ENCODE data around the gene APLP1. TPM values are rescaled to one million over a fixed set of nuclear protein-coding genes. Genes with fewer than 3 reads are reported as not detected.

The APLP1 gene
- total RNA-seq, 1 experiment from 2014 or later = 36.9 TPM

DNA sequence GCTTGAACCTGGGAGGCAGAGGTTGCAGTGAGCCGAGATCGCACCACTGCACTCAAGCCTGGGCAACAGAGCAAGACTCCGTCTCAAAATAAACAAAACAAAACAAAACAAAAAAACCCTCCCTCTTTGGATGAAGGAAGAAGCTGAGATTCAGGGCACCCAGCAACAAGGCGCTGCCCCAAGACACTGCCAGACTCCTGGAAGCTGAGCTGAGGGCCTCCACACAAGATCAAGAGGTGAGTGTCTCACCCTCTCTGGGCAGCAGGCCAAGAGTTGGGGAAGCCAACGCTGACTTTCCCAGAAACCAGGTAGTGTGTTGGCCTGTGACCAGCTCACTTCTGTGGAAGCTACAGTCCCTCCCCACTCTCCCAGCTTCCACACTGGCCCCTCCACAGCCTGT, 43.4 kb downstream of the APLP1 start:
- peaks cover 4 to 21% of the 10 kb centered on the region in 2 experiments for H3K4me1 Mint-ChIP-seq
- no peak overlapping the region for H3K27ac Mint-ChIP-seq
- H4K8ac ChIP-seq (replicated peaks; ENCODE audit: insufficient read length, low read depth, low read length) = no peak overlapping the region
- DNase-seq = no peak
- no peak overlapping the region for H2AFZ ChIP-seq (ENCODE audit: low read length)
- H3K79me2 ChIP-seq (ENCODE audit: insufficient read depth, low read length) = no peaks in the 10 kb centered on the region
- no peaks in the 10 kb centered on the region for H3K9me3 Mint-ChIP-seq
- H3K23ac ChIP-seq (ENCODE audit: insufficient read length, low read depth, low read length) = no peak overlapping the region
- no peak overlapping the region for H3K4ac ChIP-seq (ENCODE audit: low read depth, low read length)
- no peak overlapping the region for H4K91ac ChIP-seq (ENCODE audit: insufficient read length, low read depth, low read length)
- no CpG with 5 or more reads among the region's 5 CpGs for WGBS (ENCODE audit: extremely low coverage, insufficient read length, low lambda C conversion rate)
- no peak overlapping the region for H2BK15ac ChIP-seq (ENCODE audit: low read depth, low read length)
- H3K9ac ChIP-seq (ENCODE audit: extremely low read depth, insufficient read length, low read length) = no peak overlapping the region
- no peak overlapping the region for H4K5ac ChIP-seq (ENCODE audit: insufficient read length, low read depth, low read length)
- H3K36me3 Mint-ChIP-seq (ENCODE audit: insufficient read depth in 1 of 3, low read depth in 3 of 3) = no peaks in the 10 kb centered on the region
- H3K4me2 ChIP-seq (ENCODE audit: insufficient read depth, insufficient read length, low read length) = no peak overlapping the region
- peak overlapping the region; percentile 94 for H2AK5ac ChIP-seq (ENCODE audit: insufficient read length, low read length)
- H3K56ac ChIP-seq (ENCODE audit: insufficient read length, low read depth, low read length) = no peak overlapping the region
- H3K9me3 ChIP-seq (ENCODE audit: control insufficient read depth, low read depth, low read length) = no peaks in the 10 kb centered on the region
- no peak overlapping the region for H3K27ac ChIP-seq (ENCODE audit: insufficient read length, low read depth, low read length)
- no peak overlapping the region for H2BK12ac ChIP-seq (ENCODE audit: insufficient read length, low read depth, low read length)
- TF ChIP-seq CTCF (conservative IDR thresholded peaks at IDR 0.05) = no peak
- H3K4me1 ChIP-seq (ENCODE audit: insufficient read depth, low read length) = peaks cover 2% of the 10 kb centered on the region; the same call in 1 of the 2 replicates
- H3K27me3 ChIP-seq (ENCODE audit: insufficient read depth, low read length) = no peaks in the 10 kb centered on the region
- H3K18ac ChIP-seq (ENCODE audit: insufficient read length, low read depth, low read length) = no peak overlapping the region
- H3K27me3 Mint-ChIP-seq (ENCODE audit: low read depth) = peaks cover 10% of the 10 kb centered on the region
- no peaks in the 10 kb centered on the region for H3K79me1 ChIP-seq (ENCODE audit: insufficient read depth, low read depth, low read length, poor library complexity, severe bottlenecking)
- H3K4me3 Mint-ChIP-seq = no peak overlapping the region; a peak in 1 of 5 replicates
- H3T11ph ChIP-seq (ENCODE audit: low read length) = no peak overlapping the region
- no peak overlapping the region for H2BK5ac ChIP-seq (ENCODE audit: insufficient read length, low read length)
- no peak overlapping the region for H2BK20ac ChIP-seq (ENCODE audit: low read depth, low read length, poor library complexity, severe bottlenecking)
- H2BK120ac ChIP-seq (ENCODE audit: low read depth, low read length, poor library complexity, severe bottlenecking) = no peak overlapping the region
- H4K20me1 ChIP-seq (ENCODE audit: control insufficient read depth, insufficient read depth, insufficient read length) = no peaks in the 10 kb centered on the region
- no peaks in the 10 kb centered on the region for H3K23me2 ChIP-seq (ENCODE audit: insufficient read length, low read depth, low read length, poor library complexity, severe bottlenecking)
- H3K14ac ChIP-seq (ENCODE audit: insufficient read depth, low read length) = no peak overlapping the region
